Heart right ventricle (tissue), 16 donors: Measurements from ENCODE around the gene FAM234B. TPM values are rescaled to one million over a fixed set of nuclear protein-coding genes. Genes with fewer than 3 reads are reported as not detected.

Source experiments
- ATAC-seq, 8 donors: fragments of 200-7000 bp; cut with Tn5 transposase; one replicate each; pipeline ENCODE4 v1.9.1; 2020; ENCODE audit warnings: mild to moderate bottlenecking in 8 of 8, moderate library complexity in 8 of 8, moderate number of reproducible peaks in 1 of 8
- DNase-seq, 2 donors: peaks; one replicate each; pipeline ENCODE4 v3.0.0-alpha.2; 2020
- H3K27ac ChIP-seq, 10 donors: fragments of 200-600 bp; sonication (generic) in 2 of 10; one replicate each; pipeline versions ENCODE4 v1.5.0 to v1.8.0; 2020 to 2022; ENCODE audit warnings: mild to moderate bottlenecking in 3 of 10
- H3K27me3 ChIP-seq, 7 donors: fragments of 200-600 bp; one replicate each; pipeline ENCODE4 v1.8.0; 2021 to 2022; ENCODE audit warnings: mild to moderate bottlenecking in 2 of 7
- H3K36me3 ChIP-seq, 9 donors: fragments of 200-600 bp; sonication (generic) in 1 of 9; one replicate each; pipeline versions ENCODE4 v1.5.0 to v1.8.0; 2020 to 2022; ENCODE audit warnings: mild to moderate bottlenecking in 2 of 9
- H3K4me1 ChIP-seq, 9 donors: fragments of 200-600 bp; sonication (generic) in 1 of 9; one replicate each; pipeline versions ENCODE4 v1.5.0 to v1.8.0; 2020 to 2022; ENCODE audit warnings: mild to moderate bottlenecking in 4 of 9
- H3K4me3 ChIP-seq, 10 donors: fragments of 200-600 bp; sonication (generic) in 2 of 10; one replicate each; pipeline versions ENCODE4 v1.5.0 to v1.8.0; 2020 to 2022; ENCODE audit warnings: mild to moderate bottlenecking in 7 of 10, moderate library complexity in 2 of 10
- H3K9me3 ChIP-seq, 11 donors: fragments of 200-600 bp in 10 of 11; sonication (generic) in 2 of 11; one replicate each; pipeline versions ENCODE4 v1.5.0 to v1.8.0; 2013 to 2022; ENCODE audit warnings: mild to moderate bottlenecking in 2 of 11, control low read depth in 1 of 11, moderate library complexity in 1 of 11
- CTCF ChIP-seq, 9 donors: fragments of 200-600 bp; sonication (generic) in 2 of 9; IDR thresholded peaks; one replicate each; pipeline versions ENCODE4 v1.5.0 to v1.8.0; 2021 to 2022; ENCODE audit warnings: antibody characterized with exemption in 9 of 9, mild to moderate bottlenecking in 5 of 9, moderate library complexity in 1 of 9
- WGBS, 2 donors: extraction: QIAGEN DNeasy Blood & Tissue Kit; methylation state at CpG; one replicate each; pipeline ENCODE4 v1.1.7; 2013; ENCODE audit warnings: inconsistent platforms in 1 of 2; 5-methylcytosine and 5-hydroxymethylcytosine counted together
- intact Hi-C, 10 donors: fragments of 100-400 bp; cut with DNase I; formaldehyde crosslinking; loops; one replicate each; pipeline versions ENCODE4 v1.11.1 to v1.14.2; 2022
- polyA plus RNA-seq, 2 donors: library from polyadenylated mRNA; stranded (reverse); fragments of 200-250 nt; gene quantifications; one replicate each; pipeline ENCODE4 v1.2.3, GENCODE V29; 2013
- total RNA-seq, 10 donors: library from RNA; stranded (reverse); fragmentation: NEBNext Ultra II Directional in 3 of 10; extraction: Animal tissue kit (Norgen Biotek cat#: 25700) in 3 of 10; gene quantifications; one replicate each; pipeline versions ENCODE4 v1.2.1 to v1.2.4, GENCODE V29; 2021 to 2023
- donor health status: Arrhythmogenic right ventricular cardiomyopathy.
- donor health status: ischemic (EF 13 %, LVEDD 7.1; RV severe dilation, severe dysfunction).
- donor health status: healthy with polysubstance abuse.
- donor health status: DM: no; HTN: yes; CAD: no.
- donor health status: DM: no; HTN: no; CAD: no.
- donor health status: ischemic (EF 25% LVEDD 6.9; RV normal size, moderate dysfunction).
- donor health status: ischemic (EF 25% LVEDD 5.7; RV mildly dilated, moderate dysfunction).
- donor health status: healthy.
- donor health status: DM: yes; HTN: yes; CAD: no.
- donor health status: Ischemic cardiomyopathy.
- donor health status: ischemic (EF 35%, LVEDD 5.7; RV mildly dilated, moderate dysfunction).
- donor health status: nonischemic (EF 11% LVEDD 7.7; RV severe dilation, severe dysfunction).
- donor health status: DM: yes; HTN: yes; CAD: no.
- donor health status: PGD.
- donor health status: ischemic (EF 29% LVEDD 5.4; RV normal size, mild dysfunction).
- donor health status: nonischemic (EF 23%, LVEDD 6.1; RV moderate dilation, normal function).

The FAM234B gene
- total and polyA plus RNA-seq, 12 donors, result 0.59 to 3.6 (median 2.2) TPM

GRCh38 chr12:13042666-13043230, 1.4 kb upstream of the FAM234B start:
- Histone ChIP-seq H3K4me1 (peaks cover 0 to 17% (median 11%) of the 10 kb centered on the region in 9 donors), H3K4me3 (no peak overlapping the region), H3K36me3 (no peaks in the 10 kb centered on the region), H3K27ac (no peak overlapping the region), H3K27me3 (peaks cover 0 to 7% (median 0%) of the 10 kb centered on the region in 7 donors), H3K9me3 (no peaks in the 10 kb centered on the region)
- no peak for DNase-seq
- 82% methylated on average over 4 of the region's 4 CpGs for WGBS, 2 donors
- no peak for ATAC-seq
- no peak for TF ChIP-seq CTCF (IDR thresholded peaks at IDR 0.05)
- intact Hi-C loops, result loop anchor here in 2 of 10 donors (5.0 to 10.0 kb wide), 2 partner anchors 40 to 52 kb away; partner anchors contain the start of gene HEBP1 (in 1 of the 2)

- Histone ChIP-seq H3K9me3 (no peaks in the 10 kb centered on the region), H3K27me3 (peaks cover 0 to 7% (median 0%) of the 10 kb centered on the region in 7 donors), H3K36me3 (no peaks in the 10 kb centered on the region), H3K27ac (peak overlapping the region in 4 of 10 donors; percentile 51 to 85 (median 65)), H3K4me3 (peak overlapping the region; percentile 89 to 100 (median 94)), H3K4me1 (peaks cover 0 to 21% (median 11%) of the 10 kb centered on the region in 9 donors)
- WGBS, 2 donors, result 6 to 8% methylated on average over 5 of the region's 5 CpGs
- no peak for ATAC-seq
- intact Hi-C loops, result loop anchor here in 2 of 10 donors (5.0 to 10.0 kb wide), 2 partner anchors 43 to 50 kb away; partner anchors contain the start of gene HEBP1 (in 1 of the 2)
- TF ChIP-seq CTCF (IDR thresholded peaks at IDR 0.05), result no peak
- DNase-seq, result no peak
These were observed 722 bp downstream of the FAM234B start for GRCh38 chr12:13044906-13045299.

GRCh38 chr12:13045816-13046215, 1.6 kb downstream of the FAM234B start:
- DNase-seq, result no peak
- Histone ChIP-seq H3K4me1 (peaks cover 0 to 30% (median 11%) of the 10 kb centered on the region in 9 donors), H3K4me3 (no peak overlapping the region), H3K9me3 (no peaks in the 10 kb centered on the region), H3K27ac (no peak overlapping the region), H3K36me3 (no peaks in the 10 kb centered on the region), H3K27me3 (peaks cover 0 to 7% (median 0%) of the 10 kb centered on the region in 7 donors)
- intact Hi-C loops, result loop anchor here in 1 of 10 donors (10.0 kb wide), 1 partner anchor 49 kb away; no protein-coding TSS in a partner anchor
- 93 to 97% methylated on average over 8 of the region's 8 CpGs for WGBS, 2 donors
- no peak for ATAC-seq
- TF ChIP-seq CTCF (IDR thresholded peaks at IDR 0.05), result no peak

GRCh38 chr12:13046964-13047363, 2.8 kb downstream of the FAM234B start:
- Histone ChIP-seq H3K9me3 (no peaks in the 10 kb centered on the region), H3K4me1 (peaks cover 0 to 38% (median 11%) of the 10 kb centered on the region in 9 donors), H3K36me3 (no peaks in the 10 kb centered on the region), H3K4me3 (no peak overlapping the region), H3K27me3 (peaks cover 0 to 4% (median 0%) of the 10 kb centered on the region in 7 donors), H3K27ac (no peak overlapping the region)
- DNase-seq (no peak), ATAC-seq (no peak)
- no peak for TF ChIP-seq CTCF (IDR thresholded peaks at IDR 0.05)
- intact Hi-C loops, result loop anchor here in 1 of 10 donors (10.0 kb wide), 1 partner anchor 48 kb away; no protein-coding TSS in a partner anchor
- 95% methylated on average over 1 of the region's 1 CpG for WGBS, 2 donors
